Common myeloid progenitor, CD34-positive (primary cell): ENCODE data around the gene NFE2L3.
"Not testable (repeated sequence)": the region's sequence is repeated elsewhere in the genome, so short reads cannot be mapped to it uniquely, and the experiment has no call there.

ENCODE experiments used
- CTCF ChIA-PET: fragments of 350-600 bp; sonication (Branson Sonifier 250); formaldehyde crosslinking; loops from one replicate; lab custom pipeline; 2021; ENCODE audit warnings: antibody characterized with exemption; lab: Charles Lee
- POLR2A ChIA-PET: fragments of 350-600 bp; sonication (Branson Sonifier 250); formaldehyde crosslinking; loops from one replicate; lab custom pipeline; 2021; ENCODE audit warnings: antibody characterized with exemption; lab: Charles Lee
- DNase-seq, 3 donors: peaks; one replicate each; pipeline versions ENCODE4 v3.0.0 to v3.0.0-alpha.2; 2013
- H3K27ac ChIP-seq, 2 experiments: 1 replicate in 1 of 2; 2 replicates in 1 of 2; pipeline ENCODE4 v1.7.0; 2013; ENCODE audit warnings: inconsistent platforms in 2 of 2, low read length in 2 of 2, mild to moderate bottlenecking in 2 of 2, low read depth in 1 of 2, moderate library complexity in 1 of 2; ENCODE audit not compliant: severe bottlenecking in 2 of 2, insufficient read depth in 1 of 2, poor library complexity in 1 of 2
- H3K27me3 ChIP-seq, 5 experiments: replicated peaks in 2 of 5; 1 replicate in 3 of 5; 2 replicates in 2 of 5; pipeline versions ENCODE4 v1.6.1 to v1.7.0; 2013; ENCODE audit warnings: low read length in 4 of 5, mild to moderate bottlenecking in 2 of 5, moderate library complexity in 2 of 5, inconsistent platforms in 1 of 5; ENCODE audit not compliant: insufficient read depth in 5 of 5, control insufficient read depth in 4 of 5
- H3K36me3 ChIP-seq, 4 experiments: 1 replicate in 2 of 4; 2 replicates in 2 of 4; pipeline versions ENCODE4 v1.6.1 to v1.7.0; 2013; ENCODE audit warnings: low read length in 3 of 4, control low read depth in 1 of 4, mild to moderate bottlenecking in 1 of 4; ENCODE audit not compliant: control insufficient read depth in 4 of 4, insufficient read depth in 4 of 4
- H3K4me1 ChIP-seq, 4 experiments: 1 replicate in 3 of 4; 2 replicates in 1 of 4; pipeline versions ENCODE4 v1.6.1 to v1.7.1; 2013; ENCODE audit warnings: low read length in 3 of 4, mild to moderate bottlenecking in 3 of 4, control low read depth in 1 of 4, inconsistent platforms in 1 of 4, moderate library complexity in 1 of 4; ENCODE audit not compliant: control insufficient read depth in 4 of 4, insufficient read depth in 4 of 4; ENCODE audit errors: control extremely low read depth in 1 of 4
- H3K4me3 ChIP-seq, 7 experiments: 1 replicate in 4 of 7; 2 replicates in 3 of 7; pipeline versions ENCODE4 v1.5.1 to v1.7.0; 2013; ENCODE audit warnings: mild to moderate bottlenecking in 7 of 7, low read length in 6 of 7, moderate library complexity in 6 of 7, inconsistent platforms in 2 of 7, low read depth in 2 of 7, control low read depth in 1 of 7; ENCODE audit not compliant: insufficient read depth in 4 of 7, control insufficient read depth in 1 of 7; ENCODE audit errors: extremely low read depth in 1 of 7
- H3K9me3 ChIP-seq, 5 experiments: 1 replicate in 4 of 5; 2 replicates in 1 of 5; pipeline versions ENCODE4 v1.6.1 to v1.7.1; 2013; ENCODE audit warnings: low read length in 4 of 5, mild to moderate bottlenecking in 2 of 5, inconsistent platforms in 1 of 5, low read depth in 1 of 5, moderate library complexity in 1 of 5; ENCODE audit not compliant: control insufficient read depth in 4 of 5, insufficient read depth in 2 of 5; ENCODE audit errors: control extremely low read depth in 1 of 5
- WGBS: methylation state at CpG from one replicate; pipeline ENCODE4 v1.1.5; 2013; ENCODE audit not compliant: insufficient coverage; 5-methylcytosine and 5-hydroxymethylcytosine counted together

Gene NFE2L3

DNA sequence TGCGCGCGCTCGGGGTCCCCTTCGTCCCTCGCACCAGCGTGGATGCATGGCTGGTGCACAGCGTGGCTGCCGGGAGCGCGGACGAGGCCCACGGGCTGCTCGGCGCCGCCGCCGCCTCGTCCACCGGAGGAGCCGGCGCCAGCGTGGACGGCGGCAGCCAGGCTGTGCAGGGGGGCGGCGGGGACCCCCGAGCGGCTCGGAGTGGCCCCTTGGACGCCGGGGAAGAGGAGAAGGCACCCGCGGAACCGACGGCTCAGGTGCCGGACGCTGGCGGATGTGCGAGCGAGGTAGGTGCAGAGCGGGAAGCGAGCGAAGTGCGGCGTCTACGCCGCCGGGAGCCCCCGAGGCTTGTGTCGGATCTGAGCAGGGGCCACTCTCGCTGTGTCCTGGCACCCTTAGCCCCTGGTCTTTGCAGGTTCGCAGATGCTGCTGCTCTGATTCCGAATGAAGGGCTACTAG lies 813 bp downstream of the NFE2L3 start:
- H3K4me3 ChIP-seq = peak overlapping the region; percentile 69 to 92 (median 80)
- CTCF ChIA-PET = interaction anchor here (1.0 to 1.6 kb wide), 5 partner anchors 27 to 60 kb away, joined by 3 to 6 read pairs (median 4); partner anchors contain the start of genes CBX3 and HNRNPA2B1

DNA sequence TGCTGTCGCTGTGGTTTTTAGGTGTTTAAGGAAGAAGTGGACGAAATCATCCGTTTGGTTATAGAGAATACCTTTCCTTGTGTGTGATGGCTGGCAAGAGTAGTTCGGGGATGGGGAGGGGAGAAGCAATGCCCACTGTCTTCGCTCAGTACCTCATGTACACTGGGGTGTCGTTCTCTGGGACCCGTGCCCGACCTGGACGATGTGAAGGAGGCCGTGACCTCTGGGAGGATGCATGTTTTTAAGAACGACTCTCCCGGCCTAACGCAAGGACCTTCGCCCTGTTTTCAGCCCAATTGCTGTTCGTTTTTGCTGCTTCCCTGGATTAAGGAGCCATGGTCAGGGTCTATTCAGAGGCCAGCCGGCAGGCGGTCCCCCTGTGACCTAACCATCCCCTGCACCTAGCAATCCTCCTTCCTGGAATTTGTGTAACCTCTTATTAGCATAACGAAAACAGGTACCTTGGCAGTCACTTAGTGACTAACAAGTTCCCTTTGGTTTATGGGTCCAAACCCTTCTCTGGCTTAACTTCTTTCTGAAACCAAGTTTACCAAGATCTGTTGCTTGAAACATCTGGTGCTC lies 1.3 kb downstream of the NFE2L3 start:
- CTCF ChIA-PET = interaction anchor here (1.6 to 5.0 kb wide), 3 partner anchors 35 to 41 kb away, joined by 6 to 24 read pairs (median 15); no protein-coding TSS in a partner anchor
- 5% methylated on average over 13 of the region's 18 CpGs for WGBS
- H3K4me3 ChIP-seq = peak overlapping the region; percentile 69 to 92 (median 80)
- POLR2A ChIA-PET = interaction anchor here (0.6 to 5.1 kb wide), 2 partner anchors 35 to 267 kb away, joined by 3 to 36 read pairs; no protein-coding TSS in a partner anchor
- no peaks in the 10 kb centered on the region for H3K27me3 ChIP-seq
- peaks cover 4 to 62% (median 50%) of the 10 kb centered on the region in 4 experiments for H3K4me1 ChIP-seq
- DNase-seq = peak in 1 of 3 donors; percentile 34
- no peaks in the 10 kb centered on the region for H3K9me3 ChIP-seq
- peak overlapping the region in 1 of 2 experiments; percentile 46 for H3K27ac ChIP-seq
- H3K36me3 ChIP-seq = no peaks in the 10 kb centered on the region

More for the DNA sequence above, 813 bp downstream of the NFE2L3 start:
- Histone ChIP-seq H3K4me1 (peaks cover 4 to 57% (median 49%) of the 10 kb centered on the region in 4 experiments), H3K27ac (peak overlapping the region in 1 of 2 experiments; percentile 46)
- WGBS = 0% methylated on average over 27 of the region's 54 CpGs
- POLR2A ChIA-PET = interaction anchor here (0.5 to 1.7 kb wide), 4 partner anchors 18 to 48 kb away, joined by 3 to 15 read pairs (median 7); partner anchors contain the start of genes CBX3 and HNRNPA2B1
- not testable (repeated sequence) for H3K9me3 ChIP-seq, H3K36me3 ChIP-seq, H3K27me3 ChIP-seq
- DNase-seq = peak in 1 of 3 donors; percentile 31

DNA sequence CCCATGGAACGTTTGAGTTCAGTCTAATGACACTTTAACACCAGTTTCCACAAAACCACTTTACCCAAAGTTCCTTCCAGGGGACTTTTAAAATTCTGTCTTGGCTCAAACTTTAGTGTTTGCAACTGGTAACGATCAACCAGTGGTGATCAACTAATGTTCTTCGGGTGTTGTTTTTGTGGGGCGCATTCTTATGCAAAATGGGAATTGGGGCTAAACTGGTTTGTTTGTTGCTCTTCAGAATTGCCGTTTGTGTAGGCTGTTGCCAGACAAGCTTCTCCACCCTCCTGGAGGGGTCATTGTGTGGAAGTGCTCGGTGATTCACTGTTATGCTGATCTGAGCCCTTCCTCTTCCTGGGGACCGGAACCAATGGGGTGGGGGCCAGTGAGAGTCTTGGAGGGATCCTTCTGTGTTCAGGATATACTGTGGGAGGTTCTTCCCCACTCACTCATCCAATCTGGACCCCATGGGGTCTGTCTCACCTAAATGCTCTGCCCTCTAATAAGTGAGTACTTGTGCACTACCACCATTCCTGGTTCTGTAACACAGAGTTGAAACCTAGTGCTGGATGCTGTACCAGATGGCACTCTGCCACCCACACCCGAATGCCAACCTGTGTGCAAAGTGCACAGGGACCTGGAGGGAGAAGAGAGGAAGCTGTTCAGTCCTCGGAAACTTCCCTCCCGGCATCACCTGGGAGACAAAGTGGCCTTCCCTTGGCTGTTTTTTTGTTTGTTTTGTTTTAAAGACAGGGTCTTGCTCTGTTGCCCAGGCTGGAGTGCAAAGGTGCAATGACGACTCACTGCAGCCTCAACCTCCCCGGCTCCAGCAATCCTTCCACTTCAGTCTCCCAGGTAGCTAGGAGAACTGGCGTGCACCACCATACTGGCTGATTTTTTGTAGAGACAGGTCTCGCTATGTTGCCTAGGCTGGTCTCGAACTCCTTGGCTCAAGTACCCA lies 2.1 kb downstream of the NFE2L3 start:
- CTCF ChIA-PET = interaction anchor here (0.9 to 5.0 kb wide), 7 partner anchors 25 to 513 kb away, joined by 3 to 24 read pairs (median 9); no protein-coding TSS in a partner anchor
- Histone ChIP-seq H3K27me3 (no peaks in the 10 kb centered on the region), H3K9me3 (no peaks in the 10 kb centered on the region), H3K4me3 (peak overlapping the region in 4 of 7 experiments; percentile 71 to 92 (median 85)), H3K27ac (peak overlapping the region in 1 of 2 experiments; percentile 98), H3K4me1 (peaks cover 4 to 66% (median 51%) of the 10 kb centered on the region in 4 experiments), H3K36me3 (no peaks in the 10 kb centered on the region)
- POLR2A ChIA-PET = interaction anchor here (0.6 to 5.1 kb wide), 3 partner anchors 34 to 268 kb away, joined by 3 to 36 read pairs (median 3); no protein-coding TSS in a partner anchor
- peak; percentile 20 to 64 (median 59) for DNase-seq
- WGBS = 66% methylated on average over 10 of the region's 15 CpGs

DNA sequence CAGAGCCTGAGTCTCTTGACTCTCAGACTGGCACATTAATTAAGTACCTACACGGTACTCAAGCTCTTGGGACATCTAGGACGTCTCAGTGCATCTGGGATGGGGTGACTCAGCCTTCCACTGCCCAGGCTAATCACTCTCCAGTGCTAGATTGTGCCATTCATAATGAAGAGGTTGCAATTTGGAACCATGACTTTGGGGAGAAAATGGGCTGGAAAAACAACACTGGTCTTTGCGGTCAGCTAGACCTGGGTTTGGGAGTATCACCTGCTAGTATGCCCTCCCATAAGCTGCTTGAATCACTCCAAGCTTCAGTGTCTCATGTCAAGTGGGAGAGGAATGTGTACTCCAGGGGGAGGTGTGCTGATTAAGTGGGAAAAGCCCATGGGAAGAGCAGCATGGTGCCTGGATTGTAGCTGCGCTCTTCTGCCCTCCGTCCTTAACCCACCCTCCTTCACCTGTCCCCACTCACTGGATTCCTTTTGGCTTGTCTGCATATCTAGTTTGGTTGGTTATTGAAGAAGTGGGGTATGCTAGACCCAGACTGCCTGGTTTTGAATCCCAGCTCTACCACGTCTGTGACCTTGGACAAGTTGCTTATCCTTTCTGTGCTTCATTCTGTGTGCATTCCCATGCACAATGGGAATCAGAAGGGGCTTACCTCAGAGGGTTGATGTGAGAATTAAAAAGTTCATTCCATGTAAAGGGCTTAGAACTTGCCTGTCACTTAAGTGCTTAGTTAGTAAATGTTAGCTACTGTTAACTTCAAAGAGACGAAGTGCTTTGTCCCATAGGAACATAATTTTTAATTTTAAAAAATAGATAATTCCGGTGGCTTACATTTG lies 3.8 kb downstream of the NFE2L3 start:
- Histone ChIP-seq H3K36me3 (peaks cover 0 to 2% (median 0%) of the 10 kb centered on the region in 4 experiments), H3K4me1 (peaks cover 4 to 72% (median 52%) of the 10 kb centered on the region in 4 experiments), H3K27ac (peak overlapping the region; percentile 96 to 98), H3K27me3 (no peaks in the 10 kb centered on the region), H3K4me3 (peak overlapping the region in 5 of 7 experiments; percentile 24 to 63 (median 39)), H3K9me3 (no peaks in the 10 kb centered on the region)
- ChIA-PET CTCF (interaction anchor here (0.7 to 5.0 kb wide), 9 partner anchors 27 to 511 kb away, joined by 3 to 24 read pairs (median 4); no protein-coding TSS in a partner anchor), POLR2A (interaction anchor here (0.6 to 5.1 kb wide), 3 partner anchors 32 to 64 kb away, joined by 3 to 36 read pairs (median 4); no protein-coding TSS in a partner anchor)
- peak in 1 of 3 donors; percentile 47 for DNase-seq
- 68% methylated on average over 3 of the region's 8 CpGs for WGBS

DNA sequence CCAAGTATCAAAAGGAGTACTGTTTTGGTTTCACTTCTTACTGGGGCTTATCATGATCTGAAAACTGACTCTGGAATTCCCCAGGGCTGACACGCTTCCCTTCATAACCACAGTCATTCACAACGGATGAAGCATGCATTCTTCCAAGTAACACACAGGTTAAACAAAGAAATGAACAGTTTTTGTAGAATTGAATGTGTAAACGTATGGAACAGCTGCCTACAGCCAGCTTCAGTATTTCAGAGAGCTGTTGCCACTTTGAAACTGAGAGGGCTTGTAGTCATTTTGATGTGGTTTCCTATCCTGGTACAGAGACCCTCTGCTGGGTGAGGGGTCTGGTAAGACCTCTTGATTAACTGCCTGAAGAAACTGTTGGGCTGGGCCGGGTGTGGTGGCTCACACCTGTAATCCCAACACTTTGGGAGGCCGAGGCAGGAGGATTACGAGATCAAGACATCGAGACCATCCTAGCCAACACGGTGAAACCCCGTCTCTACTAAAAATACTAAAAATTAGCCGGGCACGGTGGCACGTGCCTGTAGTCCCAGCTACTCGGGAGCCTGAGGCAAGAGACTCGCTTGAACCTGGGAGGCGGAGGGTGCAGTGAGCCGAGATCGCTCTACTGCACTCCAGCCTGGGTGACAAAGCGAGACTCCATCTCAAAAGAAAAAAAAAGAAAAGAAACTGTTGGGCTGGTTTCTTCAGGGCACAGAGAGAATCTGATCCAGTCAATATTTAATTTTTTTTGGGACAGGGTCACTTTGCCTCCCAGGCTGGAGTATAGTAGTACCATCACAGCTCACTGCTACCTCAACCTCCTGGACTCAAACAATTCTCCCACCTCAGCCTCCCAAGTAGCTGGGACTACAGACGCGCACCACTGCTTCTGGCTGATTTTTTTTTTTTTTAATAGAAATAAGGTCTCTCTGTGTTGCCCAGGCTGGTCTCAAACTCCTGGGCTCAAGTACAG lies 4.7 kb downstream of the NFE2L3 start:
- peak; percentile 91 to 96 (median 96) for DNase-seq
- no peaks in the 10 kb centered on the region for H3K9me3 ChIP-seq
- H3K27ac ChIP-seq = peak overlapping the region; percentile 96 to 98
- peak overlapping the region in 5 of 7 experiments; percentile 16 to 63 (median 37) for H3K4me3 ChIP-seq
- WGBS = 82% methylated on average over 11 of the region's 20 CpGs
- no peaks in the 10 kb centered on the region for H3K27me3 ChIP-seq
- peaks cover 4 to 64% (median 46%) of the 10 kb centered on the region in 4 experiments for H3K4me1 ChIP-seq
- peaks cover 0 to 2% (median 0%) of the 10 kb centered on the region in 4 experiments for H3K36me3 ChIP-seq
- ChIA-PET CTCF (interaction anchor here (0.6 to 5.0 kb wide), 7 partner anchors 9 to 1263 kb away, joined by 3 to 24 read pairs (median 6); no protein-coding TSS in a partner anchor), POLR2A (interaction anchor here (0.6 to 5.1 kb wide), 4 partner anchors 10 to 43 kb away, joined by 3 to 36 read pairs (median 6); no protein-coding TSS in a partner anchor)
